Type B pancreatic cell (in vitro differentiated cells): ENCODE data around the gene TESMIN. TPM values are rescaled to one million over a fixed set of nuclear protein-coding genes. Genes with fewer than 3 reads are reported as not detected.

Source experiments
- DNase-seq: peaks from one replicate; pipeline ENCODE4 v3.0.0; 2021; ENCODE audit warnings: mixed read lengths; ENCODE audit not compliant: unreplicated experiment; ENCODE audit errors: extremely low spot score
- H3K27ac Mint-ChIP-seq: 2 replicates; pipeline ENCODE4 v1.8.0; 2021; ENCODE audit warnings: mild to moderate bottlenecking, mixed read lengths
- H3K27me3 Mint-ChIP-seq: 2 replicates; pipeline ENCODE4 v1.8.0; 2021; ENCODE audit warnings: mixed read lengths
- H3K36me3 Mint-ChIP-seq: 2 replicates; pipeline ENCODE4 v1.8.0; 2021; ENCODE audit warnings: mixed read lengths
- H3K4me1 Mint-ChIP-seq: one replicate; pipeline ENCODE4 v1.8.0; 2021; ENCODE audit warnings: mixed read lengths; ENCODE audit not compliant: unreplicated experiment
- H3K4me3 Mint-ChIP-seq: 2 replicates; pipeline ENCODE4 v1.8.0; 2021; ENCODE audit warnings: mild to moderate bottlenecking, mixed read lengths
- H3K9me3 Mint-ChIP-seq: 2 replicates; pipeline ENCODE4 v1.8.0; 2021; ENCODE audit warnings: mixed read lengths
- total RNA-seq: library from RNA; stranded (reverse); gene quantifications from 2 replicates; pipeline ENCODE4 v1.2.1, GENCODE V29; 2021; ENCODE audit warnings: low replicate concordance
- TF ChIP-seq, protein P1 (sequence below): fragments of 200-600 bp; sonication (generic); conservative IDR thresholded peaks from 2 replicates; pipeline ENCODE4 v1.5.0; 2021; ENCODE audit warnings: antibody characterized with exemption, mild to moderate bottlenecking

Gene TESMIN
- total RNA-seq, 1 donor from 2014 or later: 6.7 TPM

- no peak overlapping the region for H3K4me3 Mint-ChIP-seq
- H3K4me1 Mint-ChIP-seq: peaks cover 10% of the 10 kb centered on the region
- DNase-seq: no peak
- no peak overlapping the region for H3K27ac Mint-ChIP-seq
- no peaks in the 10 kb centered on the region for H3K9me3 Mint-ChIP-seq
- no peaks in the 10 kb centered on the region for H3K36me3 Mint-ChIP-seq
- TF ChIP-seq, protein P1, sequence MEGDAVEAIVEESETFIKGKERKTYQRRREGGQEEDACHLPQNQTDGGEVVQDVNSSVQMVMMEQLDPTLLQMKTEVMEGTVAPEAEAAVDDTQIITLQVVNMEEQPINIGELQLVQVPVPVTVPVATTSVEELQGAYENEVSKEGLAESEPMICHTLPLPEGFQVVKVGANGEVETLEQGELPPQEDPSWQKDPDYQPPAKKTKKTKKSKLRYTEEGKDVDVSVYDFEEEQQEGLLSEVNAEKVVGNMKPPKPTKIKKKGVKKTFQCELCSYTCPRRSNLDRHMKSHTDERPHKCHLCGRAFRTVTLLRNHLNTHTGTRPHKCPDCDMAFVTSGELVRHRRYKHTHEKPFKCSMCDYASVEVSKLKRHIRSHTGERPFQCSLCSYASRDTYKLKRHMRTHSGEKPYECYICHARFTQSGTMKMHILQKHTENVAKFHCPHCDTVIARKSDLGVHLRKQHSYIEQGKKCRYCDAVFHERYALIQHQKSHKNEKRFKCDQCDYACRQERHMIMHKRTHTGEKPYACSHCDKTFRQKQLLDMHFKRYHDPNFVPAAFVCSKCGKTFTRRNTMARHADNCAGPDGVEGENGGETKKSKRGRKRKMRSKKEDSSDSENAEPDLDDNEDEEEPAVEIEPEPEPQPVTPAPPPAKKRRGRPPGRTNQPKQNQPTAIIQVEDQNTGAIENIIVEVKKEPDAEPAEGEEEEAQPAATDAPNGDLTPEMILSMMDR: no peak
- H3K27me3 Mint-ChIP-seq: peaks cover 37% of the 10 kb centered on the region
Measured at GRCh38 chr11:68694431-68695297, 56.7 kb downstream of the TESMIN start.

GRCh38 chr11:68693484-68693882 lies 57.8 kb downstream of the TESMIN start:
- Mint-ChIP-seq H3K36me3 (no peaks in the 10 kb centered on the region), H3K4me1 (peaks cover 10% of the 10 kb centered on the region), H3K27ac (no peak overlapping the region), H3K9me3 (no peaks in the 10 kb centered on the region), H3K27me3 (peaks cover 49% of the 10 kb centered on the region), H3K4me3 (no peak overlapping the region)
- no peak for DNase-seq
- TF ChIP-seq, protein P1: no peak

- no peak overlapping the region for H3K27ac Mint-ChIP-seq
- H3K27me3 Mint-ChIP-seq: peaks cover 54% of the 10 kb centered on the region
- peaks cover 10% of the 10 kb centered on the region for H3K4me1 Mint-ChIP-seq
- H3K4me3 Mint-ChIP-seq: no peak overlapping the region
- DNase-seq: no peak
- H3K9me3 Mint-ChIP-seq: no peaks in the 10 kb centered on the region
- TF ChIP-seq, protein P1: no peak
- no peaks in the 10 kb centered on the region for H3K36me3 Mint-ChIP-seq
Measured at GRCh38 chr11:68692871-68693483, 58.3 kb downstream of the TESMIN start.

GRCh38 chr11:68692115-68692514 lies 59.2 kb downstream of the TESMIN start:
- peaks cover 59% of the 10 kb centered on the region for H3K27me3 Mint-ChIP-seq
- TF ChIP-seq, protein P1: no peak
- no peaks in the 10 kb centered on the region for H3K36me3 Mint-ChIP-seq
- DNase-seq: no peak
- H3K4me1 Mint-ChIP-seq: peaks cover 10% of the 10 kb centered on the region
- H3K27ac Mint-ChIP-seq: no peak overlapping the region
- H3K4me3 Mint-ChIP-seq: no peak overlapping the region
- H3K9me3 Mint-ChIP-seq: no peaks in the 10 kb centered on the region

GRCh38 chr11:68691402-68691784 lies 59.9 kb downstream of the TESMIN start:
- H3K4me3 Mint-ChIP-seq: no peak overlapping the region
- TF ChIP-seq, protein P1: no peak
- H3K9me3 Mint-ChIP-seq: no peaks in the 10 kb centered on the region
- H3K36me3 Mint-ChIP-seq: no peaks in the 10 kb centered on the region
- peaks cover 10% of the 10 kb centered on the region for H3K4me1 Mint-ChIP-seq
- H3K27ac Mint-ChIP-seq: no peak overlapping the region
- DNase-seq: no peak
- peaks cover 66% of the 10 kb centered on the region for H3K27me3 Mint-ChIP-seq
